Ectodermal cell (in vitro differentiated cells): Measurements from ENCODE around the gene UBR4.

Source experiments
- H3K27ac ChIP-seq: 2 replicates; pipeline ENCODE4 v1.7.0; 2013; ENCODE audit warnings: mild to moderate bottlenecking, low read depth, low read length; ENCODE audit not compliant: insufficient read depth, poor library complexity, severe bottlenecking
- H3K27me3 ChIP-seq: 2 replicates; pipeline ENCODE4 v1.7.0; 2013; ENCODE audit warnings: mild to moderate bottlenecking, low read length; ENCODE audit not compliant: insufficient read depth, control insufficient read depth, poor library complexity, severe bottlenecking
- H3K36me3 ChIP-seq: one replicate; pipeline ENCODE4 v1.7.0; 2013; ENCODE audit warnings: low read length; ENCODE audit not compliant: control insufficient read depth, insufficient read depth
- H3K4me1 ChIP-seq: one replicate; pipeline ENCODE4 v1.7.0; 2013; ENCODE audit warnings: low read length; ENCODE audit not compliant: control insufficient read depth, insufficient read depth
- H3K4me3 ChIP-seq: 2 replicates; pipeline ENCODE4 v1.7.0; 2013; ENCODE audit warnings: low read depth, low read length, control low read depth; ENCODE audit not compliant: insufficient read depth
- H3K9me3 ChIP-seq: 2 replicates; pipeline ENCODE4 v1.7.0; 2013; ENCODE audit warnings: mild to moderate bottlenecking, low read length, moderate library complexity; ENCODE audit not compliant: control insufficient read depth
- WGBS, 2 experiments: methylation state at CpG; one replicate each; pipeline ENCODE4 v1.1.7; 2013; ENCODE audit warnings: missing lambda C conversion rate in 2 of 2; 5-methylcytosine and 5-hydroxymethylcytosine counted together

The UBR4 gene

GRCh38 chr1:19109545-19109944 lies 100.5 kb downstream of the UBR4 start:
- Histone ChIP-seq H3K9me3 (no peaks in the 10 kb centered on the region), H3K36me3 (peaks cover 87% of the 10 kb centered on the region), H3K4me1 (no peaks in the 10 kb centered on the region), H3K27ac (no peak overlapping the region), H3K4me3 (no peak overlapping the region), H3K27me3 (no peaks in the 10 kb centered on the region)
- 96% methylated on average over 3 of the region's 3 CpGs for WGBS, 2 experiments

- Histone ChIP-seq H3K36me3 (peaks cover 78% of the 10 kb centered on the region), H3K4me1 (no peaks in the 10 kb centered on the region), H3K9me3 (no peaks in the 10 kb centered on the region), H3K27me3 (no peaks in the 10 kb centered on the region), H3K4me3 (no peak overlapping the region), H3K27ac (no peak overlapping the region)
- 95% methylated on average over 8 of the region's 8 CpGs for WGBS, 2 experiments
These were observed 108.8 kb downstream of the UBR4 start for GRCh38 chr1:19101244-19101643.

GRCh38 chr1:19100028-19100427 lies 110.0 kb downstream of the UBR4 start:
- no peaks in the 10 kb centered on the region for H3K9me3 ChIP-seq
- no peak overlapping the region for H3K4me3 ChIP-seq
- no peak overlapping the region for H3K27ac ChIP-seq
- 96% methylated on average over 5 of the region's 5 CpGs for WGBS, 2 experiments
- H3K4me1 ChIP-seq = no peaks in the 10 kb centered on the region
- no peaks in the 10 kb centered on the region for H3K27me3 ChIP-seq
- peaks cover 73% of the 10 kb centered on the region for H3K36me3 ChIP-seq

GRCh38 chr1:19096990-19097389 lies 113.1 kb downstream of the UBR4 start:
- Histone ChIP-seq H3K27ac (no peak overlapping the region), H3K4me1 (no peaks in the 10 kb centered on the region), H3K27me3 (no peaks in the 10 kb centered on the region), H3K36me3 (peaks cover 77% of the 10 kb centered on the region), H3K4me3 (no peak overlapping the region), H3K9me3 (no peaks in the 10 kb centered on the region)
- WGBS, 2 experiments = 95 to 96% methylated on average over 5 of the region's 5 CpGs

GRCh38 chr1:19096036-19096833 lies 113.8 kb downstream of the UBR4 start:
- 89 to 90% methylated on average over 7 of the region's 7 CpGs for WGBS, 2 experiments
- Histone ChIP-seq H3K36me3 (peaks cover 74% of the 10 kb centered on the region), H3K27ac (no peak overlapping the region), H3K27me3 (no peaks in the 10 kb centered on the region), H3K4me3 (no peak overlapping the region), H3K4me1 (no peaks in the 10 kb centered on the region), H3K9me3 (no peaks in the 10 kb centered on the region)

GRCh38 chr1:19091196-19091953 lies 118.7 kb downstream of the UBR4 start:
- peaks cover 67% of the 10 kb centered on the region for H3K36me3 ChIP-seq
- WGBS, 2 experiments = 90 to 91% methylated on average over 8 of the region's 8 CpGs
- no peaks in the 10 kb centered on the region for H3K9me3 ChIP-seq
- no peaks in the 10 kb centered on the region for H3K4me1 ChIP-seq
- no peak overlapping the region for H3K27ac ChIP-seq
- no peak overlapping the region for H3K4me3 ChIP-seq
- H3K27me3 ChIP-seq = no peaks in the 10 kb centered on the region

GRCh38 chr1:19089524-19089923 lies 120.5 kb downstream of the UBR4 start:
- Histone ChIP-seq H3K9me3 (no peaks in the 10 kb centered on the region), H3K4me3 (no peak overlapping the region), H3K27ac (no peak overlapping the region), H3K27me3 (no peaks in the 10 kb centered on the region), H3K4me1 (no peaks in the 10 kb centered on the region), H3K36me3 (peaks cover 59% of the 10 kb centered on the region)
- 96 to 99% methylated on average over 4 of the region's 4 CpGs for WGBS, 2 experiments

- H3K36me3 ChIP-seq = peaks cover 59% of the 10 kb centered on the region
- H3K9me3 ChIP-seq = no peaks in the 10 kb centered on the region
- WGBS, 2 experiments = 94 to 97% methylated on average over 12 of the region's 12 CpGs
- H3K4me1 ChIP-seq = no peaks in the 10 kb centered on the region
- H3K27ac ChIP-seq = no peak overlapping the region
- H3K27me3 ChIP-seq = no peaks in the 10 kb centered on the region
- H3K4me3 ChIP-seq = no peak overlapping the region
These were observed 121.2 kb downstream of the UBR4 start for GRCh38 chr1:19088717-19089442.

GRCh38 chr1:19087737-19088594 lies 122.1 kb downstream of the UBR4 start:
- H3K27ac ChIP-seq = no peak overlapping the region
- no peaks in the 10 kb centered on the region for H3K27me3 ChIP-seq
- WGBS, 2 experiments = 92 to 94% methylated on average over 9 of the region's 9 CpGs
- peaks cover 58% of the 10 kb centered on the region for H3K36me3 ChIP-seq
- no peak overlapping the region for H3K4me3 ChIP-seq
- no peaks in the 10 kb centered on the region for H3K9me3 ChIP-seq
- no peaks in the 10 kb centered on the region for H3K4me1 ChIP-seq
